GM19240 (cell line): Measurements from ENCODE around the gene PCDHGC5.

Source experiments
- DNase-seq: peaks from one replicate; pipeline ENCODE4 v3.0.0; 2011; ENCODE audit warnings: low spot score; ENCODE audit not compliant: insufficient read length

The PCDHGC5 gene

DNA sequence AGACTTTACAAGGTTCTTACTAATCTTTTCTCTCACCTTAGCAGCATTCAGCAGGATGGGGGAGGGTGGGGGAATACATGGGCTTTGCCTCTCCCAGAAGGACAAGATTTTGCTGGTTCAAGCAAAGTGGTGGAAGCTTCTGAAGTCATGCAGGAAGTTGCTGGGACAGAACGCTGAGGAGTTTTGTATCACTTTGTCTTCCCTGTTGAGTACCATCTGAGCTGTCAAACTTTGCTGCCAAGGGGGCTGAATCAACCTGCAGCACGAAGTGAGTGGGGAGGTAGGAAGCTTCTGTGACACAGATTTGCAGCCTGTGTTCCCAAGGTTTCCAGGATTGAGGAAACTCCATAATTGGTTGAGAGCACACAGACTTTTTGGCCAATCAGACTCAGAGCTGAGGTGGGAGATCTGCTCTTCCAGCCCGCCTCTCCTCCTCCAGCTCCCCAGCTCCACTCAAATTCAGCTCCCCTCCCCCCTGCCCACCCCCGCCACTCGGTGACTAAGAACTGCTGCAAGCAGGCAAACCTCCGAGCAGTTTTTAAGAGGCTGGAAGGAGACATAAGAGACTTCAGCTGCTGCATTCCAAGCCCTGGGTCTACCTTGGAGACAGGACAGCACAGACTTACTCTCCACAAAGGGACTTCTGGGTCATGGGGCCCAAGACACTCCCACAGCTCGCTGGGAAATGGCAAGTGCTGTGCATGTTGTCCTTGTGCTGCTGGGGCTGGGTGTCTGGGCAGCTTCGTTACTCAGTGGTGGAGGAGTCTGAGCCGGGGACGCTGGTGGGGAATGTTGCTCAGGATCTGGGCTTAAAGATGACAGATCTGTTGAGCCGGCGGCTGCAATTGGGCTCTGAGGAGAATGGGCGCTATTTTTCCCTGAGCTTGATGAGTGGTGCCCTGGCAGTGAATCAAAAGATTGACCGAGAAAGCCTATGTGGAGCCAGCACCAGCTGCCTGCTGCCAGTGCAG, at the start of gene PCDHGC5:
PCDHGC5 (plus strand) TSS at position 491 of the 971 bp plus-strand sequence; CDS start at position 651, 160 bp downstream.
- no peak for DNase-seq

DNA sequence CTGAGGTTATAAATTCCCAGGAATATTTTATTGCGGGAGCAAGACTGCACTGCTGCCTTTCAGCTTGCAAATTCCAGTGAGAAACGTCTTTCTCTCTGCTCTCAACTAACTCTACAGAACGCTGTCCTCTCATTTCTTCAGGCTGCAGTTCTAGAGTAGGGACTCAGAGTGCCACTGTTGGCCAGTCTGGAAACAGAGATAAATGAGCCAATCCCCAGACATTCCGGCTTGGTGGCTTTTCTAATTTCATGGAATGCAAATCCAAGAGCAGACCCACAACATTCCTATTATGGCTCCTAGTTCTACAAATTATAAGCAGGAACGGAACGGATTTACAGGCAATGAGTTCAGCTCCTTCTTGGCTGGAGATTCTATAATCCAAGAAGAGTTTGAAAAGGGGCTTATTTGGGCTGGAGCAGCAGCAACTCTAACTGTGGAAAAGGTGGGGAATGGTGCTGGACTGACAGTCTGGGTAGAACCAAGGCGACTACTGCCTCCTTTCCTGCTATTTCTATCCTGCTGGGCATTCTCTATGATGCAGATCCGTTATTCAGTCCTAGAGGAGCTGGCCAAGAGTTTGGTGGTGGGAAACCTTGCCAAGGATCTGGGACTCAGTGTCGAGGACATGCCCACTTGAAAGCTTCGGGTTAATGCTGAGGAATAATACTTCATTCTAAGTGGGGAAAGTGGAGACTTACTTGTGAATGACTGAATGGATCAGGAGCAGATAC, 49.3 kb upstream of the PCDHGC5 start:
- no peak for DNase-seq

DNA sequence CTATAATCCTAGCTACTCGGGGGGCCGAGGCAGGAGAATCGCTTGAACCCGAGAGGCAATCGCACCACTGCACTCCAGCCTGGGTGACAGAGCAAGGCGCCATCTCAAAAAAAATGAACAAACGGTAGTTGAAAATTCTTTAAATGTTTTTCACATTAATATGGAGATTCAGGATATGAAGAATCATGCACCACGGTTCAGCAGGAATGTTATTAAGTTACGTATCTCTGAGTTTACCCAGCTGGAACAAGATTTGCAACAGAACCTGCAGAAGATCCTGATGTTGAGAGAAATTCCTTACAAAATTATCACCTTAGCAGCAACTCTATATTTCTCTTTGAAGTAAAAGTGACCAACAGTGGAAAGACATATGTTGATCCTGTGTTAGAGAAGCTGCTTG, 48.5 kb upstream of the PCDHGC5 start:
- no peak for DNase-seq

DNA sequence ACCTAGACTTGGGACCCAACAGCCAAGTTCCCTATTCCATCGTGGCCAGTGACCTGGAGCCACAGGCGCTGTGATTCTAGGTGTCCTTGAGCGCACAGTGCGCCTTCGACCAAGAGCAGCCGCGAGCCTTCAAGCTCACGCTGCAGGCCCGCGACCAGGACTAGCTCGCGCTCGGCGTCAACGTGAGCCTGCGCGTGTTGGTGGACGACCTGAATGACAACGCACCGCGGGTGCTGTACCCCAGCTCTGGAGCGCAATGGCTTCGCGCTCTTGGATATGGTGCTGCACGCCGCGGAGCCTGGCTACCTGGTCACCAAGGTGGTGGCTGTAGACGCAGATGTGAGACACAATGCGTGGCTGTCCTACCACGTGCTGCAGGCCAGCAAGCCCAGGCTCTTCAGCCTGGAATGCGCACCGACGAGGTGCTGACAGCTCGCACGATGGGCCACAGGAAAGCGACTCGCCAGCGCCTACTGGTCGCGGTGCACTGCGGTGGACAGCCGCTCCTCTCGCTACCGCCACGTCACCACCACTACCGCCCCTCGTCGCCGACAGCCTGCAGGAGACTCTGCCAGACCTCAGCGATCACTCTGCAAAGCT, 47.2 kb upstream of the PCDHGC5 start:
- DNase-seq = no peak

DNA sequence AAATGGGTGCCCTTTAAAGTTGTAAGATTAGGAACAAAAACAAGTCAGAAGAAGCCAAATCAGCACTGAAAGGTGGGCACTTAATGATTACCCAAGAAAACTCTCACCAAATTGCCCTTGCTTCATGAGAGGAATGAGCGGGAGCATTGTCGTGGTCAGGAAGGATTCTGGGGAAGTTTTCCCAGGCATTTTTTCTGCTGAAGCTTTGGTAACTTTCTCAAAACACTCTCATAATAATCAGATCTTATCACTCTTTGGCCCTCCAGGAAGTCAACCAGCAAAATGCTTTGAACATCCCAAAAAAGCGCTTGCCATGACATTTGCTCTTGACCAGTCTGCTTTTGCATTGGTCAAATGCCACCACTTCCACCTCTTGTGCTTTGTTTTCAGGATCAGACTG, 23.5 kb upstream of the PCDHGC5 start:
- DNase-seq = no peak

DNA sequence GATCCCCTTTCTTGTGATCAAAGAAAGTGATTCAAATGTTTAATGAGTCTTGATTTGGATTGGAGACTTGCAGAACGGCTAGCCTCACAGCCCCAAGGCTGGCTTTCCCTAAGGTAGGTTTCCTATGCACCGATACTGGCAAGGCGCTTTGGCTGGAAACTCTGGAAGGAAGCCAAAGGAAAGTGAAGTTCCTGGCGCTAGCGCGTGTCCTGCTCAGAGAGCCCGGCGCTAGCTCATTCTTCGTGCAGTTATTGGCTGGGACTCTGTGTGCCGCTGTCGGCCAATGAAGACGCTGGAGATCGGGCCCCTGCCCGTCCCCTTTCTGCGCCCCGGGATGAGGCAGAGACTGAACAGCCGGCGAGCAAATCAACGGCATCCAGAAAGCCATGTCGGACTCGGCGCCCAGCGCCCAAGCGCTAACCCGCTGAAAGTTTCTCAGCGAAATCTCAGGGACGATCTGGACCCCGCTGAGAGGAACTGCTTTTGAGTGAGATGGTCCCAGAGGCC, 13.2 kb upstream of the PCDHGC5 start, which contains the start of gene PCDHGC3:
PCDHGC3 (plus strand) TSS at position 342 of the 507 bp plus-strand sequence; CDS start at position 493, 151 bp downstream.
- DNase-seq = peak; percentile 73

DNA sequence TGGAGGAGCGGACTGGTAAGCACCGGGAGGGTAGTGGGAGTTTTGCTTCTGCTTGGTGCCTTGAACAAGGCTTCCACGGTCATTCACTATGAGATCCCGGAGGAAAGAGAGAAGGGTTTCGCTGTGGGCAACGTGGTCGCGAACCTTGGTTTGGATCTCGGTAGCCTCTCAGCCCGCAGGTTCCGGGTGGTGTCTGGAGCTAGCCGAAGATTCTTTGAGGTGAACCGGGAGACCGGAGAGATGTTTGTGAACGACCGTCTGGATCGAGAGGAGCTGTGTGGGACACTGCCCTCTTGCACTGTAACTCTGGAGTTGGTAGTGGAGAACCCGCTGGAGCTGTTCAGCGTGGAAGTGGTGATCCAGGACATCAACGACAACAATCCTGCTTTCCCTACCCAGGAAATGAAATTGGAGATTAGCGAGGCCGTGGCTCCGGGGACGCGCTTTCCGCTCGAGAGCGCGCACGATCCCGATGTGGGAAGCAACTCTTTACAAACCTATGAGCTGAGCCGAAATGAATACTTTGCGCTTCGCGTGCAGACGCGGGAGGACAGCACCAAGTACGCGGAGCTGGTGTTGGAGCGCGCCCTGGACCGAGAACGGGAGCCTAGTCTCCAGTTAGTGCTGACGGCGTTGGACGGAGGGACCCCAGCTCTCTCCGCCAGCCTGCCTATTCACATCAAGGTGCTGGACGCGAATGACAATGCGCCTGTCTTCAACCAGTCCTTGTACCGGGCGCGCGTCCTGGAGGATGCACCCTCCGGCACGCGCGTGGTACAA, 12.6 kb upstream of the PCDHGC5 start:
- DNase-seq = no peak

DNA sequence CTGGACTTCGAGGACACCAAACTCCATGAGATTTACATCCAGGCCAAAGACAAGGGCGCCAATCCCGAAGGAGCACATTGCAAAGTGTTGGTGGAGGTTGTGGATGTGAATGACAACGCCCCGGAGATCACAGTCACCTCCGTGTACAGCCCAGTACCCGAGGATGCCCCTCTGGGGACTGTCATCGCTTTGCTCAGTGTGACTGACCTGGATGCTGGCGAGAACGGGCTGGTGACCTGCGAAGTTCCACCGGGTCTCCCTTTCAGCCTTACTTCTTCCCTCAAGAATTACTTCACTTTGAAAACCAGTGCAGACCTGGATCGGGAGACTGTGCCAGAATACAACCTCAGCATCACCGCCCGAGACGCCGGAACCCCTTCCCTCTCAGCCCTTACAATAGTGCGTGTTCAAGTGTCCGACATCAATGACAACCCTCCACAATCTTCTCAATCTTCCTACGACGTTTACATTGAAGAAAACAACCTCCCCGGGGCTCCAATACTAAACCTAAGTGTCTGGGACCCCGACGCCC, 11.8 kb upstream of the PCDHGC5 start:
- no peak for DNase-seq

DNA sequence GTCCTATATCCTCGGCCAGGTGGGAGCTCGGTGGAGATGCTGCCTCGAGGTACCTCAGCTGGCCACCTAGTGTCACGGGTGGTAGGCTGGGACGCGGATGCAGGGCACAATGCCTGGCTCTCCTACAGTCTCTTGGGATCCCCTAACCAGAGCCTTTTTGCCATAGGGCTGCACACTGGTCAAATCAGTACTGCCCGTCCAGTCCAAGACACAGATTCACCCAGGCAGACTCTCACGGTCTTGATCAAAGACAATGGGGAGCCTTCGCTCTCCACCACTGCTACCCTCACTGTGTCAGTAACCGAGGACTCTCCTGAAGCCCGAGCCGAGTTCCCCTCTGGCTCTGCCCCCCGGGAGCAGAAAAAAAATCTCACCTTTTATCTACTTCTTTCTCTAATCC, 11.1 kb upstream of the PCDHGC5 start:
- DNase-seq = no peak

DNA sequence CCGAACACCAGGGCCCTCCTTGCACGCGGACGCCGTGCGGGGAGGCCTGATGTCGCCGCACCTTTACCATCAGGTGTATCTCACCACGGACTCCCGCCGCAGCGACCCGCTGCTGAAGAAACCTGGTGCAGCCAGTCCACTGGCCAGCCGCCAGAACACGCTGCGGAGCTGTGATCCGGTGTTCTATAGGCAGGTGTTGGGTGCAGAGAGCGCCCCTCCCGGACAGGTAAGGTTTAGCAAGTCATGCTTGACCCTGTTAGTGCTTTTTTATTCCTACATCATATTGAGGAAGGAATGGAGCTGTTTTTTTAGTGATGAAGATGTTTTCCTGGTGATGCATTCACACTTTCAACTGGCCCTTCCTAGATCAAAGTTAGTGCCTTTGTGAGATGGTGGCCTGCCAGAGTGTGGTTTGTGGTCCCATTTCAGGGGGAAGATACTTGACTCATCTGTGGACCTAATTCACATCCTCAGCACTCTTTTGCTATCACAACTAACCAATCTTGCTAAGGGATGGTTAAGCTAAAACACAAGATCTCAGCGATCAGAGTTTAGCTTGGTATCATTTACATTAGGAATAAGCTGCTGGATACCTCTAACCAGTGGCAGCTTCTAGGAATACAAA, 10.4 kb upstream of the PCDHGC5 start:
- DNase-seq = no peak

DNA sequence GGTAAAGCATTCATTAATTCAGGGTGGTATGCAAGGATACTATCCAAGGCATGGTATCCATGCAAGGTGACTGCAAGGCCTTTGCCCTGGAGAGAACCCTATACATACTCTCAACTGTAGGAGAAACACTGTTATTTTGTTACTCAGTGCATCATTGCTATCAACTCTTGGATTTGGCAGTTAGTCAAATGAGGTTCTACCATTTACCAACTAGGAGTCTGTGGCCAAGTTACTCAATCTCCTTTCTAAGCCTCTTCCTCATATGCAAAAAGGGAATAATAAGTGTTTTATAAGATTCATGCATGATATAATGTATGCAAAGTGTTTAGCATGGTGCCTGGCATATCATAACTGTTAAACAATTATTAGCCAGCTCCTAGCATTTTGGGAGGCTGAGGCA, 9.1 kb upstream of the PCDHGC5 start:
- DNase-seq = no peak

DNA sequence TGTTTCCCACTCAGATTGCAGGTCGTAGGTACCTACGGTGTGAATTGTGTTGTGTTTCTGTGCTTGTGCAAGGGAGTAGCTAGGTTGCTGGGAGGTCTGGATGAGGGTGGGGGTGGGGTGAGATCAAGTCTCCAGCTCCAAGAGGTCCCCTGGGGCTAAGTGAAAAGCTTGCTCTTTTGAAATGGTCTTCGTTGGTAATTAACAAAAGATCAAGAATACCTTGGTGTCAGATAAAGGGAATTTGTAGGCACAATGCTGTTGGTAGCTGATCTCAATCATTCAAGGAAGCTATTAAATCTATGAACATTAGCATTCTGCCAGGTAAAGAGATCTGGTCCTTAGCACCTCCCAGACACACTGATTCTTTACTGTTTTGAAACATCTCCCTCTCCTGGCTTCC, 5.0 kb upstream of the PCDHGC5 start:
- no peak for DNase-seq

DNA sequence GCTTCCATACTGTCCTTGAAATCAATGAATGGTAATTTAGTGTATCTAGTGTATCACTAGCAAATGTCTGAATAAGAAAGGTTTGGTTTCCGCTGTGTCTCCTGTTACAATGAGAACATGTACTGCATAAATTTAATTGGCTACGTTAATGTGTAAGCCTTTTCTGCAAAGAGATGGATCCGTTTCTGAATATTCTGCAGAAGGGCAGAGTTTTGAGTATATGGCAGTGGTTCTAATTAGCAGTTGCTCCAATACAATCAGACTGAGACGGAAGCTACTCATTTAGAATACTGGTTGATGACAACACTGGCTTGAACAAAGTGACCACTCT, 4.6 kb upstream of the PCDHGC5 start:
- DNase-seq = no peak

DNA sequence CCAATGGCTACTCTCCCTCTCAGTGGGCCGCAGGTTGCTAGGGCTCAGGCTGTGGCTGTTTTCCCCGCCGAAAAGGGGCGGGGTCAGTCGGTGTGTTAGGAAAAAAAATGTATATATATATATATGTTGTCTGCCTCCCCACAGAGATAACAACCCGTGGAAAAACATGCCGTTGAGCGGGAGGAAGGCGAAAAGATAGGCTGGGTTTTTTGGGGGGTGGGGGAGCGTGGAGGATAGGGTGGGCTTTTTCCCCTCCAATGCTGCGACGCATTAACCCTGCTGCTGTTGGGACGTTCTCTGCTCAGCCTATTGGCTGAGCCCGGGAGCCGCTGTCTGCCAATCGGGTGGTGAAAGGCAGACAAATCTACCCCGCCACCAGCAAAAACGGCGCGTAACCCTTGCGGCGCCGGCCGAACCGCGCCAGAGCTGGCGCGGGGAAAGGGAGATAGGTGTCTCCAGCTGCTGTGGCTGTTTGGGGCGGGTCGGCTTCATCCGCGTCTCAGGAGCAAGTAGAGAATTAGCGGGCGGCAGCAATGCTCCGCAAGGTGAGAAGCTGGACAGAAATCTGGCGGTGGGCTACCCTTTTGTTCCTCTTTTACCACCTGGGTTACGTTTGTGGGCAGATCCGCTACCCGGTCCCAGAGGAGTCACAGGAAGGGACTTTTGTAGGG, 4.1 kb upstream of the PCDHGC5 start, which contains the start of gene PCDHGC4:
PCDHGC4 (plus strand) TSS at position 390 of the 671 bp plus-strand sequence; CDS start at position 534, 144 bp downstream.
- DNase-seq = no peak

DNA sequence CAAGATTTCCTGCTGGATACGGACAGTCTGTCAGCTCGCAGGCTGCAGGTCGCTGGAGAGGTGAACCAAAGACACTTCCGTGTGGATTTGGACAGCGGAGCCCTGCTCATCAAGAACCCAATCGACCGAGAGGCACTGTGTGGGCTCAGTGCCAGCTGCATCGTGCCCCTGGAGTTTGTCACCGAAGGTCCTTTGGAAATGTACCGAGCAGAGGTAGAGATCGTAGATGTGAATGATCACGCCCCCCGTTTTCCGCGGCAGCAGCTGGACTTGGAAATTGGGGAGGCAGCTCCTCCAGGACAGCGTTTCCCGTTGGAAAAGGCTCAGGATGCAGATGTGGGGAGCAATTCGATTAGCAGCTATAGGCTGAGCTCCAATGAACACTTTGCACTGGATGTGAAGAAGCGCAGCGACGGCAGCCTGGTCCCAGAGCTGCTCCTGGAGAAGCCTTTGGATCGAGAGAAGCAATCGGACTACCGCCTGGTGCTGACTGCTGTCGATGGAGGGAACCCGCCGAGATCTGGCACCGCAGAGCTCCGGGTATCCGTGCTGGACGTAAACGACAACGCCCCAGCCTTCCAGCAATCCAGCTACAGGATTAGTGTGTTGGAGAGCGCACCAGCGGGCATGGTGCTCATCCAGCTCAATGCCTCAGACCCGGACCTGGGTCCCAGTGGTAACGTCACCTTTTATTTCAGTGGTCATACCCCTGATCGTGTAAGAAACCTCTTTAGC, 3.4 kb upstream of the PCDHGC5 start:
- no peak for DNase-seq

DNA sequence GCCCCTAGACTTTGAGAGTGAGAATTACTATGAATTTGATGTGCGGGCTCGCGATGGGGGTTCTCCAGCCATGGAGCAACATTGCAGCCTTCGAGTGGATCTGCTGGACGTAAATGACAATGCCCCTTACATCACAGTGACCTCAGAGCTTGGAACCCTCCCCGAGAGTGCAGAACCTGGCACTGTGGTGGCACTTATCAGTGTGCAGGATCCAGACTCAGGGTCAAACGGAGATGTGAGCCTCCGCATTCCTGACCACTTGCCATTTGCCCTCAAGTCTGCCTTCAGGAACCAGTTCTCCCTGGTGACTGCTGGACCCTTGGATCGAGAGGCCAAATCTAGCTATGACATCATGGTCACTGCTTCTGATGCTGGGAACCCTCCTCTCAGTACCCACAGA, 2.8 kb upstream of the PCDHGC5 start:
- no peak for DNase-seq

DNA sequence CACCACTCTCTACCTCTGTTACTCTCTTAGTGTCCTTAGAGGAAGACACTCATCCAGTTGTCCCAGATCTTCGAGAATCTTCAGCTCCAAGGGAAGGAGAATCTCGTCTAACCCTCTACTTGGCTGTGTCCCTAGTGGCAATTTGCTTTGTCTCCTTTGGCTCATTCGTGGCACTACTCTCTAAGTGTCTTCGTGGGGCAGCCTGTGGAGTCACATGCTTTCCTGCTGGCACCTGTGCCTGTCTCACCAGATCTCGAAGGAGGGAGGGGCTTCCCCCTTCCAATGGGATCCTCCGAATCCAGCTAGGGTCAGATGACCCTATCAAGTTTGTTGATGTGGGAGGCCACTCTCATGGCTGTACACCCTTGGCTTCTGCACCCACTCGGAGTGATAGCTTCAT, 1.8 kb upstream of the PCDHGC5 start:
- DNase-seq = no peak

DNA sequence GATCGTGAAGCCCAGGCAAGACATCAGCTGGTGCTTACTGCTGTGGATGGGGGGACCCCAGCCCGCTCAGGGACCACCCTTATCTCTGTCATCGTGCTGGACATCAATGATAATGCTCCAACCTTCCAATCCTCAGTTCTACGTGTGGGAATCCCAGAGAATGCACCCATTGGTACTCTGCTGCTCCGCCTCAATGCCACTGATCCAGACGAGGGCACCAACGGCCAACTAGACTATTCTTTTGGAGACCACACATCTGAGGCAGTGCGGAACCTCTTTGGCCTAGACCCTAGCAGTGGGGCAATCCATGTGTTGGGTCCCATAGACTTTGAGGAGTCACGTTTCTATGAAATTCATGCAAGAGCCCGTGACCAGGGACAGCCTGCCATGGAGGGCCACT, 960 bp downstream of the PCDHGC5 start:
- no peak for DNase-seq

DNA sequence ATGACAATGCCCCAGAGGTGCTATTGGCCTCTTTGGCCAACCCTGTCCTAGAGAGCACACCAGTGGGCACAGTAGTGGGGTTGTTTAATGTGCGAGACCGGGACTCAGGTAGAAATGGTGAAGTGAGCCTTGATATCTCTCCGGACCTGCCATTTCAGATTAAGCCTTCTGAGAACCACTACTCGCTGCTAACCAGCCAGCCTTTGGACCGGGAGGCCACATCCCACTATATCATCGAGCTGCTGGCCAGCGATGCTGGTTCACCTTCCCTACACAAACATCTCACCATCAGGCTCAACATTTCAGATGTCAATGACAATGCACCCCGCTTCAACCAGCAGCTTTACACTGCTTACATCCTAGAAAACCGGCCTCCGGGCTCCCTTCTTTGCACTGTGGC, 1.4 kb downstream of the PCDHGC5 start:
- DNase-seq = no peak
